GM19099 (cell line): ENCODE measurements around the gene GLI3.

ENCODE experiments used
- POLR2A ChIP-seq: IDR thresholded peaks from 3 replicates; pipeline ENCODE4 v1.6.1; 2011; ENCODE audit warnings: low read depth; ENCODE audit not compliant: insufficient read length; ENCODE audit errors: extremely low read depth

Gene GLI3

GRCh38 chr7:41954976-41955375, 282.0 kb downstream of the GLI3 start:
- TF ChIP-seq POLR2A, result no peak

- no peak for TF ChIP-seq POLR2A
These were observed 288.5 kb downstream of the GLI3 start for GRCh38 chr7:41948503-41948902.

GRCh38 chr7:41943094-41943577, 293.9 kb downstream of the GLI3 start:
- TF ChIP-seq POLR2A, result no peak

- TF ChIP-seq POLR2A, result no peak
These were observed 294.4 kb downstream of the GLI3 start for GRCh38 chr7:41942468-41943093.

DNA sequence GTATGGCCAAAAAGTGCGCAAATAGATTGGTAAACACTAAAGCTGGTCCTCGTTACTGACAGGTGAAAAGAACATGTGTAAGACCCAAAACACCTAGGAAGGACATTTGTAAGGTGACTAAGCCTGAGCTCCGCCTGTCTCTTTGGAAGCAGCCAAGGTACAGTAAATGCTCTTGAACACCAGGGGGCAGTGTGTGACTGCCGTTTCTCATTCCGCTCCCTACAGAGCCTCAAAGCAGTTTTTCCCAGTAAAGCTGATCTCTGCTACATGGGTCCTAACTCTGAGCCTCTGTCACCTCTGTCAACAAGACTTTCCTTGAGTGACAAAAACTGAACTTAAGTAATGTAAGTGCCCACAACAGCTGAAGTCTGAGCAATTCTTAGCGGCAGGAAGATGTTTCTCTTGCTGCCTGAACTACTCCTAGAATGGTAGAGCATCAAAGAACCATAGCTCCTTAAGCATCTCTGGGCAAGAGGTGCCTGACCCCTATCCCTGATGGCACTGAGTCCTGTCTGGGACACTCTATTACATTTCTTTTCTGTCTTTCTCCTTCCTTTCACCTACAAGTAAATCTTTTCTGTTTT, 296.2 kb downstream of the GLI3 start:
- TF ChIP-seq POLR2A, result no peak

- no peak for TF ChIP-seq POLR2A
These were observed 298.6 kb downstream of the GLI3 start for GRCh38 chr7:41938371-41938770.

- no peak for TF ChIP-seq POLR2A
These were observed 303.6 kb downstream of the GLI3 start for GRCh38 chr7:41933427-41933826.

GRCh38 chr7:41931263-41931646, 305.8 kb downstream of the GLI3 start:
- TF ChIP-seq POLR2A, result no peak

DNA sequence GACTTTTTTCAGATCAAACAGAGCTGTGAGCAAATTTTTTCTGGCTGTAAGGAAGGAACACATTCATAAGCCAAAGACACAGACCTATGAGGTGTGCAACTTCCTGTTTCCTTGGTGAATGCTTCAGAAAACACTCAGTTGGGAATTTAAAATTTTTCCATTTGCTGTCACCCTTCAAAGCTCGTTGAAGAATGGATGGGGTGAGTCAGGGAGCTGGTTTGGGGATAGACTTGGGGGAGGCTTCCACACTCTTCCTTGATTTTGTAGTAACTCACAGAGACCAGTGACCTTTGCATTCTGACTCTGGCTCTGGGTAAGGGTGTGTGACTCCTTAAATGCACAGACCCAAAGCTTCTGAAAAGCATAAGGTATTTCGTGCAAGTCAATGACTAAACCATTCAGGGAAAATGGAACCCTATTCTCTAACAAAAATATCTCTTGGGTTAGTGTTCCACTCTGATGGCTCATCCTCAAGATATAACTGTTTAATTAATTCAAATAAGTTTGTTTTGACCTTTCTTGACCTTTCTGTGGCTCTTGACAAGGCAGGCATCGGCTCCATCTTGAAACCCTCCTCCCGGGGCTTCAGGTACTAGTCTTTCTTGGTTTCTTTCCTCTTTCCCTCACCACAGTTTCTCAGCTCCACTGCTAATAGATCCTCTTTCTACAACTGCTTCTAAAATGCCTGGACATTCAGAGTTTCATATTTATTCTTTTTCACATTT, 306.3 kb downstream of the GLI3 start:
- no peak for TF ChIP-seq POLR2A

GRCh38 chr7:41928781-41929180, 308.2 kb downstream of the GLI3 start:
- no peak for TF ChIP-seq POLR2A

- no peak for TF ChIP-seq POLR2A
These were observed 308.8 kb downstream of the GLI3 start for GRCh38 chr7:41928166-41928565.

GRCh38 chr7:41927380-41927779, 309.6 kb downstream of the GLI3 start:
- TF ChIP-seq POLR2A, result no peak

- TF ChIP-seq POLR2A, result no peak
These were observed 311.1 kb downstream of the GLI3 start for GRCh38 chr7:41925946-41926345.

GRCh38 chr7:41924796-41925195, 312.2 kb downstream of the GLI3 start:
- TF ChIP-seq POLR2A, result no peak

DNA sequence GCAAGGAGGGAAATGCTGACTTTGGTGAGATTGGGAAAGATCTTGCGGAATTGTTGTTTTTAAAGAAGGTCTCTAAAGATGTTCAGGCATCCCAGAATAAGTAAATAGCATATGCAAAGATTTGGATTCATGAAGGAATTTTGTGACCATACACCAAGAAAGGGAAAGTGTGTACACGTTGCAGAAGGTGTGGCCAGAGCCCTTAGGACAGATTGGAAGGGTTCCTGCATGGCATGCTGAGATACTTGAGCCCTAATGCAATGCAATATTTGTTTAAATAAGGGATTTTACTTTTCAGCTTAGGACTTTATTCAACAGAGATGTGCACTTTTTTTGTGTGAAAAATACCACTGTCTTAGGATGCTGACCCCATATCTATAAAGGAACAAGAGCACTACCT, 314.6 kb downstream of the GLI3 start:
- TF ChIP-seq POLR2A, result no peak

GRCh38 chr7:41921453-41921981, 315.5 kb downstream of the GLI3 start:
- TF ChIP-seq POLR2A, result no peak
